Measurements from ENCODE around the gene ACSS2.

Gene ACSS2

GRCh38 chr20:34916774-34917354, 40.5 kb downstream of the ACSS2 start:
- DNase-seq, result no peak

GRCh38 chr20:34920055-34920454, 43.6 kb downstream of the ACSS2 start:
- DNase-seq, result no peak

- no peak for DNase-seq
Measured at GRCh38 chr20:34921436-34921835, 45.0 kb downstream of the ACSS2 start.

GRCh38 chr20:34922654-34923381, 46.4 kb downstream of the ACSS2 start:
- DNase-seq, result no peak

- DNase-seq, result no peak
Measured at GRCh38 chr20:34923414-34923813, 47.0 kb downstream of the ACSS2 start.

GRCh38 chr20:34925341-34925740, 48.9 kb downstream of the ACSS2 start:
- no peak for DNase-seq

- no peak for DNase-seq
Measured at GRCh38 chr20:34925981-34926380, 49.6 kb downstream of the ACSS2 start.

- no peak for DNase-seq
Measured at GRCh38 chr20:34926581-34926980, 50.2 kb downstream of the ACSS2 start.

- DNase-seq, result no peak
Measured at GRCh38 chr20:34927736-34928135, 51.3 kb downstream of the ACSS2 start.

- DNase-seq, result no peak
Measured at GRCh38 chr20:34928411-34928810, 52.0 kb downstream of the ACSS2 start.

GRCh38 chr20:34931771-34932170, 55.4 kb downstream of the ACSS2 start:
- no peak for DNase-seq

GRCh38 chr20:34938466-34939163, 62.2 kb downstream of the ACSS2 start:
- no peak for DNase-seq

- DNase-seq, result no peak
Measured at GRCh38 chr20:34940081-34940481, 63.7 kb downstream of the ACSS2 start.

GRCh38 chr20:34941226-34941625, 64.8 kb downstream of the ACSS2 start:
- no peak for DNase-seq

GRCh38 chr20:34942301-34942700, 65.9 kb downstream of the ACSS2 start:
- no peak for DNase-seq

- no peak for DNase-seq
Measured at GRCh38 chr20:34943808-34944567, 67.6 kb downstream of the ACSS2 start.

- no peak for DNase-seq
Measured at GRCh38 chr20:34945315-34946077, 69.1 kb downstream of the ACSS2 start.

GRCh38 chr20:34946661-34947060, 70.2 kb downstream of the ACSS2 start:
- no peak for DNase-seq

GRCh38 chr20:34947336-34947735, 70.9 kb downstream of the ACSS2 start:
- DNase-seq, result no peak

GRCh38 chr20:34948030-34948429, 71.6 kb downstream of the ACSS2 start:
- DNase-seq, result no peak

- DNase-seq, result no peak
Measured at GRCh38 chr20:34949120-34949519, 72.7 kb downstream of the ACSS2 start.

GRCh38 chr20:34951252-34951651, 74.8 kb downstream of the ACSS2 start:
- DNase-seq, result peak; percentile 88 to 93

GRCh38 chr20:34951652-34952051, 75.2 kb downstream of the ACSS2 start:
- DNase-seq, result peak; percentile 81 to 84
